HEK293 (cell line): ENCODE measurements around the gene SPPL2B.
A peak's percentile ranks its signal among the peaks of the same experiment; 100 is the strongest.

Experiments
- BCL11A ChIP-seq: fragments of 450-650 bp; formaldehyde crosslinking; IDR thresholded peaks from 2 replicates; pipeline ENCODE4 v1.5.1; 2016; ENCODE audit warnings: low read depth, missing biosample characterization, missing genetic modification characterization
- GLIS1 ChIP-seq: fragments of 450-650 bp; formaldehyde crosslinking; IDR thresholded peaks from 2 replicates; pipeline ENCODE4 v1.5.1; 2016; ENCODE audit warnings: missing biosample characterization, missing genetic modification characterization
- HIC1 ChIP-seq: fragments of 450-650 bp; formaldehyde crosslinking; IDR thresholded peaks from 2 replicates; pipeline ENCODE4 v1.5.1; 2016; ENCODE audit warnings: missing biosample characterization, missing genetic modification characterization
- KLF9 ChIP-seq: fragments of 450-650 bp; formaldehyde crosslinking; IDR thresholded peaks from 2 replicates; pipeline ENCODE4 v1.5.1; 2016; ENCODE audit warnings: missing biosample characterization, missing genetic modification characterization, low read depth
- MZF1 ChIP-seq: fragments of 450-650 bp; formaldehyde crosslinking; IDR thresholded peaks from 2 replicates; pipeline ENCODE4 v1.5.1; 2017; ENCODE audit warnings: missing biosample characterization, missing genetic modification characterization, borderline replicate concordance
- OSR2 ChIP-seq: fragments of 450-650 bp; formaldehyde crosslinking; IDR thresholded peaks from 2 replicates; pipeline ENCODE4 v1.5.1; 2016; ENCODE audit warnings: missing biosample characterization, missing genetic modification characterization
- SP3 ChIP-seq: fragments of 450-650 bp; formaldehyde crosslinking; IDR thresholded peaks from 2 replicates; pipeline ENCODE4 v1.5.1; 2016; ENCODE audit warnings: missing biosample characterization, missing genetic modification characterization
- TCF7L2 ChIP-seq: IDR thresholded peaks from 2 replicates; pipeline ENCODE4 v1.6.1; 2011; ENCODE audit warnings: low read depth, mild to moderate bottlenecking, inconsistent platforms, low read length, moderate library complexity, borderline replicate concordance
- TSHZ1 ChIP-seq: fragments of 450-650 bp; formaldehyde crosslinking; IDR thresholded peaks from 2 replicates; pipeline ENCODE4 v1.5.1; 2016; ENCODE audit warnings: missing biosample characterization, missing genetic modification characterization, borderline replicate concordance
- WT1 ChIP-seq: fragments of 450-650 bp; formaldehyde crosslinking; IDR thresholded peaks from 2 replicates; pipeline ENCODE4 v1.5.1; 2016; ENCODE audit warnings: missing biosample characterization, missing genetic modification characterization
- ZBTB48 ChIP-seq: fragments of 450-650 bp; formaldehyde crosslinking; IDR thresholded peaks from 2 replicates; pipeline ENCODE4 v1.5.1; 2016; ENCODE audit warnings: missing biosample characterization, missing genetic modification characterization
- ZNF18 ChIP-seq: fragments of 450-650 bp; formaldehyde crosslinking; IDR thresholded peaks from 2 replicates; pipeline ENCODE4 v1.5.1; 2016; ENCODE audit warnings: missing biosample characterization, missing genetic modification characterization
- ZNF239 ChIP-seq: fragments of 450-650 bp; formaldehyde crosslinking; IDR thresholded peaks from 2 replicates; pipeline ENCODE4 v1.5.1; 2016; ENCODE audit warnings: missing biosample characterization, missing genetic modification characterization
- ZNF24 ChIP-seq: fragments of 450-650 bp; formaldehyde crosslinking; IDR thresholded peaks from 2 replicates; pipeline ENCODE4 v1.5.1; 2016; ENCODE audit warnings: missing biosample characterization, missing genetic modification characterization
- ZNF248 ChIP-seq: fragments of 450-650 bp; formaldehyde crosslinking; IDR thresholded peaks from 2 replicates; pipeline ENCODE4 v1.5.1; 2017; ENCODE audit warnings: missing biosample characterization, missing genetic modification characterization
- ZNF280D ChIP-seq: fragments of 450-650 bp; formaldehyde crosslinking; IDR thresholded peaks from 2 replicates; pipeline ENCODE4 v1.5.1; 2016; ENCODE audit warnings: missing biosample characterization, missing genetic modification characterization
- ZNF366 ChIP-seq: fragments of 450-650 bp; formaldehyde crosslinking; conservative IDR thresholded peaks from 2 replicates; pipeline ENCODE4 v1.5.1; 2016; ENCODE audit warnings: missing biosample characterization, missing genetic modification characterization
- ZNF394 ChIP-seq: fragments of 450-650 bp; formaldehyde crosslinking; IDR thresholded peaks from 2 replicates; pipeline ENCODE4 v1.5.1; 2016; ENCODE audit warnings: missing biosample characterization, missing genetic modification characterization, mild to moderate bottlenecking, moderate library complexity, borderline replicate concordance
- ZNF501 ChIP-seq: fragments of 450-650 bp; formaldehyde crosslinking; IDR thresholded peaks from 2 replicates; pipeline ENCODE4 v1.5.1; 2016; ENCODE audit warnings: missing biosample characterization, missing genetic modification characterization
- ZNF600 ChIP-seq: fragments of 450-650 bp; formaldehyde crosslinking; IDR thresholded peaks from 2 replicates; pipeline ENCODE4 v1.5.1; 2016; ENCODE audit warnings: missing biosample characterization, missing genetic modification characterization
- ZNF626 ChIP-seq: fragments of 450-650 bp; sonication (Bioruptor Pico); formaldehyde crosslinking; IDR thresholded peaks from 2 replicates; pipeline ENCODE4 v1.5.1; 2018; ENCODE audit warnings: missing biosample characterization, missing genetic modification characterization, inconsistent platforms
- ZNF639 ChIP-seq: fragments of 450-650 bp; formaldehyde crosslinking; IDR thresholded peaks from 2 replicates; pipeline ENCODE4 v1.5.1; 2016; ENCODE audit warnings: missing biosample characterization, missing genetic modification characterization
- TF ChIP-seq, protein P1 (sequence below): fragments of 450-650 bp; formaldehyde crosslinking; IDR thresholded peaks from 2 replicates; pipeline ENCODE4 v1.5.1; 2016; ENCODE audit warnings: missing biosample characterization, missing genetic modification characterization
- TF ChIP-seq, protein P2 (sequence below): fragments of 450-650 bp; formaldehyde crosslinking; IDR thresholded peaks from 2 replicates; pipeline ENCODE4 v1.5.1; 2016; ENCODE audit warnings: missing biosample characterization, missing genetic modification characterization

The SPPL2B gene

DNA sequence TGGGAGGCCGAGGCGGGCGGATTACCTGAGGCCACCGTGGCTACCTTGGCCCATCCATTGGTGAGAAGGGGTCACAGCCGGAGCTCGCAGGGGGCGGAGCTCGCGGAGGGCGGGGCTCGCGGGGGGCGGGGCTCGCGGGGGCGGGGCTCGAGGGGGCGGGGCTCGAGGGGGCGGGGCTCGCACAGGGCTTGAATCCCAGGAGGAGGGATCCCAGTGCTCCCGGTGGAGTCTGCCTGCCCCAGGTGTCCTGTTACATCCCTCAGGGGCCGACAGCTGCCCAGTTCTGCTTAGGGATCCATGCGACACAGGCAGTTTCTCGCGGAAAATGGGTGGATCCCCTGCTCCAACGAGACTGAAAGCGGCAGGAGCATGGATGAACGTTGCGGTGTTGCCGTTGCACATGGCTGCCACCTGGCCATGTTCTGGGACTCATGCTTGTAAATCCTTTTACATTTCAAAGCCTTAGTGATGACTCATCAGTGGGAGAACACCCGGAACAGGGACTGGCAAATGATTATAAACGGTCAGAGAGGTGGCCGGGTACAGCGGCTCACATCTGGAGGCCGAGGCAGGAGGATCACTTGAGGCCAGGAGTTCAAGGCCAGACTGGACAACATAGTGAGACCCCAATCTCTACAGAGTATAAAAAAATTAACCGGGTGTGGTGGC is 56.7 kb downstream of the SPPL2B start (continued):
- TF ChIP-seq KLF9 = peak; percentile 90; the same call in 1 of the 2 replicates
- TF ChIP-seq, protein P1, sequence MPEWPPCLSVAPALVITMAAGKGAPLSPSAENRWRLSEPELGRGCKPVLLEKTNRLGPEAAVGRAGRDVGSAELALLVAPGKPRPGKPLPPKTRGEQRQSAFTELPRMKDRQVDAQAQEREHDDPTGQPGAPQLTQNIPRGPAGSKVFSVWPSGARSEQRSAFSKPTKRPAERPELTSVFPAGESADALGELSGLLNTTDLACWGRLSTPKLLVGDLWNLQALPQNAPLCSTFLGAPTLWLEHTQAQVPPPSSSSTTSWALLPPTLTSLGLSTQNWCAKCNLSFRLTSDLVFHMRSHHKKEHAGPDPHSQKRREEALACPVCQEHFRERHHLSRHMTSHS (tag by site-specific recombination) = no peak
- no peak for TF ChIP-seq TCF7L2
- no peak for TF ChIP-seq ZNF18
- TF ChIP-seq BCL11A (tag by site-specific recombination) = peak; percentile 66; the same call in 1 of the 2 replicates
- TF ChIP-seq SP3 = peak; percentile 68; the same call in 1 of the 2 replicates
- TF ChIP-seq GLIS1 (tag by site-specific recombination) = peak; percentile 28; the same call in 1 of the 2 replicates
- peak; percentile 60; the same call in 1 of the 2 replicates for TF ChIP-seq ZNF639 (tag by site-specific recombination)
- peak; percentile 26; the same call in 1 of the 2 replicates for TF ChIP-seq ZNF394 (tag by site-specific recombination)
- TF ChIP-seq, protein P2, sequence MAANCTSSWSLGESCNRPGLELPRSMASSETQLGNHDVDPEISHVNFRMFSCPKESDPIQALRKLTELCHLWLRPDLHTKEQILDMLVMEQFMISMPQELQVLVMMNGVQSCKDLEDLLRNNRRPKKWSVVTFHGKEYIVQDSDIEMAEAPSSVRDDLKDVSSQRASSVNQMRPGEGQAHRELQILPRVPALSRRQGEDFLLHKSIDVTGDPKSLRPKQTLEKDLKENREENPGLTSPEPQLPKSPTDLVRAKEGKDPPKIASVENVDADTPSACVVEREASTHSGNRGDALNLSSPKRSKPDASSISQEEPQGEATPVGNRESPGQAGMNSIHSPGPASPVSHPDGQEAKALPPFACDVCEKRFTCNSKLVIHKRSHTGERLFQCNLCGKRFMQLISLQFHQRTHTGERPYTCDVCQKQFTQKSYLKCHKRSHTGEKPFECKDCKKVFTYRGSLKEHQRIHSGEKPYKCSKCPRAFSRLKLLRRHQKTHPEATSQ = 0 out of 2 replicates have a peak, but pooled peaks have one; percentile 51
- 0 out of 2 replicates have a peak, but pooled peaks have one; percentile 20 for TF ChIP-seq TSHZ1 (tag by site-specific recombination)
- TF ChIP-seq ZNF501 (tag by site-specific recombination) = peak; percentile 68
- peak; percentile 76 for TF ChIP-seq HIC1 (tag by site-specific recombination)
- TF ChIP-seq ZNF248 (tag by site-specific recombination) = no peak
- peak; percentile 98 for TF ChIP-seq ZBTB48 (tag by site-specific recombination)
- peak; percentile 40; the same call in 1 of the 2 replicates for TF ChIP-seq OSR2
- peak; percentile 75 for TF ChIP-seq MZF1 (tag by site-specific recombination)
- TF ChIP-seq ZNF366 (tag by site-specific recombination) = peak; percentile 61
- peak; percentile 83 for TF ChIP-seq ZNF600
- peak; percentile 71 for TF ChIP-seq ZNF24 (tag by site-specific recombination)
- TF ChIP-seq WT1 = no peak
- no peak for TF ChIP-seq ZNF626 (tag by site-specific recombination)
- TF ChIP-seq ZNF280D = peak; percentile 96
- 0 out of 2 replicates have a peak, but pooled peaks have one; percentile 37 for TF ChIP-seq ZNF239 (tag by site-specific recombination)
